HUES48 (cell line): Measurements from ENCODE around the gene PNMA8B.

Experiments used
- H3K27ac ChIP-seq: one replicate; pipeline ENCODE4 v1.7.0; 2013; ENCODE audit warnings: low read depth, low read length, inconsistent platforms
- H3K27me3 ChIP-seq: 2 replicates; pipeline ENCODE4 v1.6.1; 2013; ENCODE audit warnings: mild to moderate bottlenecking, low read length; ENCODE audit not compliant: control insufficient read depth, insufficient read depth
- H3K36me3 ChIP-seq: 2 replicates; pipeline ENCODE4 v1.6.1; 2013; ENCODE audit warnings: low read length; ENCODE audit not compliant: control insufficient read depth, insufficient read depth
- H3K4me1 ChIP-seq: 2 replicates; pipeline ENCODE4 v1.6.1; 2013; ENCODE audit warnings: mild to moderate bottlenecking, low read length; ENCODE audit not compliant: control insufficient read depth, insufficient read depth
- H3K4me3 ChIP-seq: 2 replicates; pipeline ENCODE4 v1.5.1; 2013; ENCODE audit warnings: mild to moderate bottlenecking, low read depth, low read length
- H3K9ac ChIP-seq: 2 replicates; pipeline ENCODE4 v1.6.1; 2013; ENCODE audit warnings: mild to moderate bottlenecking, low read depth, low read length, moderate library complexity
- H3K9me3 ChIP-seq: 2 replicates; pipeline ENCODE4 v1.6.1; 2013; ENCODE audit warnings: low read length; ENCODE audit not compliant: control insufficient read depth, insufficient read depth

Gene PNMA8B

GRCh38 chr19:46471116-46471733 is 24.4 kb downstream of the PNMA8B start, which contains the start of gene PNMA8A:
TSS of gene PNMA8A (minus strand) at chr19:46471563. CDS start at chr19:46471035, 528 bp downstream.
- Histone ChIP-seq H3K36me3 (peaks cover 21% of the 10 kb centered on the region), H3K27ac (peak within 1 kb of the TSS; percentile 74), H3K9me3 (no peaks in the 10 kb centered on the region), H3K27me3 (peaks cover 4% of the 10 kb centered on the region; the same call in 1 of the 2 replicates), H3K4me1 (0 out of 2 replicates have a peak, but pooled peaks cover 7% of the 10 kb centered on the region), H3K4me3 (peak within 1 kb of the TSS; percentile 70), H3K9ac (peak within 1 kb of the TSS; percentile 68; the same call in 1 of the 2 replicates)

DNA sequence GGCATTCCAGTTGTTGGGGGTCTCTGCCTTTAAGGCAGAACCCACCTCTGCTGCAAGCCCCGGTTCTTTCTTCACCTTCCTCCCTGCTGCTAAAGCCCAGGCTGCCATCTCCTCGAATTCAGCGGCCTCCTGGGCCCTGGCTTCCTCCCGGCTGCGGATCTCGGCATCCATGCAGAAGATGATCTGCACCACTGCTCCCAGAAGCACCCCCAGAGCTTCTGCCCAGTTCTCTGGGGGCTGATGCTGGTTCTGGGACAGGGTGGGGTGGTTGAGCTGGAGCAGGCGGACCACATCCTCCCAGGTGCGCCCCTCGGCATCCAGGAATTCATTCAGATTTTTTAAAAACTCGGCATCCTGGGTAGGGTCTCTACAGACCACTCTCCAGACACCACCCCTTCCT is 25.3 kb downstream of the PNMA8B start:
- Histone ChIP-seq H3K36me3 (peaks cover 23% of the 10 kb centered on the region), H3K27ac (no peak overlapping the region), H3K27me3 (peaks cover 4% of the 10 kb centered on the region; the same call in 1 of the 2 replicates), H3K9ac (no peak overlapping the region), H3K4me1 (0 out of 2 replicates have a peak, but pooled peaks cover 7% of the 10 kb centered on the region), H3K9me3 (no peaks in the 10 kb centered on the region), H3K4me3 (peak overlapping the region; percentile 70)

DNA sequence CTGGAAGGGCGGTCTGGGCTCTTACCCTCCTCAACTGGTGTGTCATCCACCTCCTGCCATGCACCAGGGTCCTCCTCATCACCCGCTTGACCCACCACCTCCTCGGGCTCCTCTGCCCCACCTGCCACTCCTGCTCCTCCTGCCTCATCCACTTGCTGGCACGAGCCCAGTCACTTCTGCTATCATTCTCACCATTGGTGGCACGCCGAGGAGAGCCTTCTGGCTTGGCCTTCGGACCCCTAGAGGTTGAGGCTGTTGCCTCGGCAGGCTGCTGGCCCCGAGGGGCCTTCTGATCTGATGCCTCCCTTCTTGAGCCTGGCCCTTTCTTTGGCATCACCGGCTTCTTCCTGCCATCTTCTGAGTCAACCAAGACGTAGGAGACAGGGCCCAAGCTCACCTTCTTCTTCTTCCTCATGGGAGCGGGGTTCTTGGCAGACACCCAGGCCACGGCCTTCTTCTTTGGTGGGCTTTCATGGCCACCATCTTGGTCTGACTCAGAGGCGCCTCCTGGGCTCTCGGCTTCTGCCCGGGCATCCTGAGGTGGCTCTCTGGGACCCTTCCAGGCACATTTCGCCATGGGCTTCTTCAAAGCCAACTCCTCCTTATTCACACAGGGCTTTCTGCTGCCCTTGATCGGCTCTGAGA is 26.0 kb downstream of the PNMA8B start:
- Histone ChIP-seq H3K4me1 (0 out of 2 replicates have a peak, but pooled peaks cover 7% of the 10 kb centered on the region), H3K4me3 (no peak overlapping the region), H3K9ac (no peak overlapping the region), H3K27ac (no peak overlapping the region), H3K9me3 (no peaks in the 10 kb centered on the region), H3K27me3 (peaks cover 4% of the 10 kb centered on the region; the same call in 1 of the 2 replicates), H3K36me3 (peaks cover 23% of the 10 kb centered on the region)

GRCh38 chr19:46466536-46467196 is 29.0 kb downstream of the PNMA8B start:
- 0 out of 2 replicates have a peak, but pooled peaks cover 7% of the 10 kb centered on the region for H3K4me1 ChIP-seq
- H3K9me3 ChIP-seq: no peaks in the 10 kb centered on the region
- H3K4me3 ChIP-seq: no peak overlapping the region
- no peak overlapping the region for H3K9ac ChIP-seq
- no peaks in the 10 kb centered on the region for H3K27me3 ChIP-seq
- no peak overlapping the region for H3K27ac ChIP-seq
- H3K36me3 ChIP-seq: peaks cover 23% of the 10 kb centered on the region

- H3K27ac ChIP-seq: no peak overlapping the region
Observed at GRCh38 chr19:46463516-46463915, 32.2 kb downstream of the PNMA8B start.

GRCh38 chr19:46461537-46461936 is 34.1 kb downstream of the PNMA8B start:
- Histone ChIP-seq H3K9me3 (no peaks in the 10 kb centered on the region), H3K36me3 (peaks cover 5% of the 10 kb centered on the region; the same call in 1 of the 2 replicates), H3K4me1 (no peaks in the 10 kb centered on the region), H3K27ac (no peak overlapping the region), H3K4me3 (no peak overlapping the region), H3K9ac (no peak overlapping the region), H3K27me3 (no peaks in the 10 kb centered on the region)

More at GRCh38 chr19:46463516-46463915, 32.2 kb downstream of the PNMA8B start:
- no peak overlapping the region for H3K4me3 ChIP-seq
- H3K9ac ChIP-seq: no peak overlapping the region
- no peaks in the 10 kb centered on the region for H3K9me3 ChIP-seq
- peaks cover 23% of the 10 kb centered on the region for H3K36me3 ChIP-seq
- no peaks in the 10 kb centered on the region for H3K27me3 ChIP-seq
- no peaks in the 10 kb centered on the region for H3K4me1 ChIP-seq

DNA sequence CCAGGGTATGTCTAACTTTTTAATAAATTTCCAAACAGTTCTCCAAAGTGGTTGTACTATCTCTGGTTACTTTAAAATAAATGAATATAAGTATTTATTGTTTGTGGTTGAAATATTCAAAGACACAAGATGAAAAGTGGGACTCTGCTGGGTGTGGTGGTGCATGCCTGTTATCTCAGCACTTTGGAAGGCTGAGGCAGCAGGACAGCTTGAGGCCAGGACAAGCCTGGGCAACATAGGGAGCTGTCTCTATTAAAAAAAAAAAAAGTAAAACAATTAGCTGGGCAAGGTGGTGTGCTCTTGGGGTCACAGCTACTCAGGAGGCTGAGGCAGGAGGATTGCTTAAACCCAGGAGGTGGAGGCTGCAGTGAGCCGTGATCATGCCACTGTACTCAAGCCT is 34.7 kb downstream of the PNMA8B start:
- no peaks in the 10 kb centered on the region for H3K4me1 ChIP-seq
- H3K9ac ChIP-seq: no peak overlapping the region
- no peak overlapping the region for H3K4me3 ChIP-seq

GRCh38 chr19:46460055-46460454 is 35.6 kb downstream of the PNMA8B start:
- Histone ChIP-seq H3K27me3 (no peaks in the 10 kb centered on the region), H3K36me3 (no peaks in the 10 kb centered on the region), H3K4me1 (no peaks in the 10 kb centered on the region)

More for the DNA sequence above, 34.7 kb downstream of the PNMA8B start:
- Histone ChIP-seq H3K9me3 (no peaks in the 10 kb centered on the region), H3K36me3 (no peaks in the 10 kb centered on the region), H3K27me3 (no peaks in the 10 kb centered on the region), H3K27ac (no peak overlapping the region)

GRCh38 chr19:46456930-46457329 is 38.7 kb downstream of the PNMA8B start:
- Histone ChIP-seq H3K9me3 (no peaks in the 10 kb centered on the region), H3K27ac (no peak overlapping the region), H3K4me1 (no peaks in the 10 kb centered on the region), H3K27me3 (no peaks in the 10 kb centered on the region), H3K4me3 (no peak overlapping the region), H3K36me3 (no peaks in the 10 kb centered on the region), H3K9ac (no peak overlapping the region)

More at GRCh38 chr19:46460055-46460454, 35.6 kb downstream of the PNMA8B start:
- Histone ChIP-seq H3K9ac (no peak overlapping the region), H3K4me3 (no peak overlapping the region), H3K9me3 (no peaks in the 10 kb centered on the region), H3K27ac (no peak overlapping the region)

- no peak overlapping the region for H3K9ac ChIP-seq
- no peaks in the 10 kb centered on the region for H3K4me1 ChIP-seq
- H3K9me3 ChIP-seq: no peaks in the 10 kb centered on the region; the same call in 1 of the 2 replicates
- H3K36me3 ChIP-seq: no peaks in the 10 kb centered on the region
- no peak overlapping the region for H3K4me3 ChIP-seq
- no peak overlapping the region for H3K27ac ChIP-seq
- H3K27me3 ChIP-seq: no peaks in the 10 kb centered on the region
Observed at GRCh38 chr19:46454244-46454643, 41.4 kb downstream of the PNMA8B start.
